ENCODE results near the gene RALB. TPM values are rescaled to one million over a fixed set of nuclear protein-coding genes. Genes with fewer than 3 reads are reported as not detected.

Gene RALB
- polyA plus RNA-seq, 1 of the 3 experiments (the other 2 are of a cell fraction), result 37.2 TPM

DNA sequence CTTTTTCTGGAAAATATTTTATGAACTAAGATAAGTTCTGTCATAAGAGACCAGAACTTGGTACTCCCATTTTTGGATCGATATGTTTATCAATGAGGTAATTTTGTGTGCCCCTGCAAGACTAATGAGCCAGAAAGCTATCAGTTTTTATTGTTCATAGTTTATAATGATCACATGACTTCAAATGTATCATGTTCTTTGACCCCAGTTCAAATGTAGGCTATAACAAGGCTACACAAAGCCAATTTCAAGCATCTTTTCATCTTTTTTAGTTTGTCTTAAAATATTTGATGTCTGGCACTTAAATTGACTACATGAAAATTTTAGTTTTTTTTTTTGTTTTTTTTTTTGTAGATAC is 35.3 kb downstream of the RALB start (continued):
- no peak for TF ChIP-seq FOXM1 (IDR thresholded peaks at IDR 0.05; ENCODE audit: low read depth)

- ChIA-PET POLR2A (interaction anchor here (1.0 to 1.1 kb wide), 2 partner anchors 11 to 16 kb away, joined by 3 to 4 read pairs; no protein-coding TSS in a partner anchor), CTCF (interaction anchor here (0.9 to 1.0 kb wide), 2 partner anchors 9 to 114 kb away, joined by 3 to 4 read pairs; no protein-coding TSS in a partner anchor)
- Histone ChIP-seq H3K36me3 (replicated peaks in 1 of 2; ENCODE audit: control insufficient read depth in 1 of 2, insufficient read depth in 2 of 2, low read length in 1 of 2) (peaks cover 14 to 17% of the 10 kb centered on the region in 2 experiments), H3K9me2 (no peaks in the 10 kb centered on the region), H3K9me3 (no peaks in the 10 kb centered on the region), H3K27me3 (ENCODE audit: insufficient read depth) (no peaks in the 10 kb centered on the region), H3K27ac (ENCODE audit: low read depth in 2 of 2, low read length in 1 of 2) (no peak overlapping the region), H3K79me2 (ENCODE audit: insufficient read depth) (peaks cover 18% of the 10 kb centered on the region), H3K4me1 (ENCODE audit: control insufficient read depth in 1 of 2, insufficient read depth in 2 of 2, low read depth in 1 of 2, low read length in 1 of 2) (peaks cover 8 to 18% of the 10 kb centered on the region in 2 experiments; a peak in 3 of 4 replicates), H3F3A (replicated peaks; ENCODE audit: insufficient read depth) (peaks cover 31% of the 10 kb centered on the region), H2AFZ (ENCODE audit: low read depth) (no peak overlapping the region), H3K4me2 (no peak overlapping the region), H4K20me1 (ENCODE audit: insufficient read depth) (peaks cover 4% of the 10 kb centered on the region; the same call in 1 of the 2 replicates), H3K9ac (no peak overlapping the region), H3K4me3 (ENCODE audit: low read depth in 2 of 2, low read length in 1 of 2) (no peak overlapping the region)
- no peak for DNase-seq
- WGBS (ENCODE audit: low lambda C conversion rate), result 97% methylated on average over 14 of the region's 14 CpGs
- TF ChIP-seq, protein P1, sequence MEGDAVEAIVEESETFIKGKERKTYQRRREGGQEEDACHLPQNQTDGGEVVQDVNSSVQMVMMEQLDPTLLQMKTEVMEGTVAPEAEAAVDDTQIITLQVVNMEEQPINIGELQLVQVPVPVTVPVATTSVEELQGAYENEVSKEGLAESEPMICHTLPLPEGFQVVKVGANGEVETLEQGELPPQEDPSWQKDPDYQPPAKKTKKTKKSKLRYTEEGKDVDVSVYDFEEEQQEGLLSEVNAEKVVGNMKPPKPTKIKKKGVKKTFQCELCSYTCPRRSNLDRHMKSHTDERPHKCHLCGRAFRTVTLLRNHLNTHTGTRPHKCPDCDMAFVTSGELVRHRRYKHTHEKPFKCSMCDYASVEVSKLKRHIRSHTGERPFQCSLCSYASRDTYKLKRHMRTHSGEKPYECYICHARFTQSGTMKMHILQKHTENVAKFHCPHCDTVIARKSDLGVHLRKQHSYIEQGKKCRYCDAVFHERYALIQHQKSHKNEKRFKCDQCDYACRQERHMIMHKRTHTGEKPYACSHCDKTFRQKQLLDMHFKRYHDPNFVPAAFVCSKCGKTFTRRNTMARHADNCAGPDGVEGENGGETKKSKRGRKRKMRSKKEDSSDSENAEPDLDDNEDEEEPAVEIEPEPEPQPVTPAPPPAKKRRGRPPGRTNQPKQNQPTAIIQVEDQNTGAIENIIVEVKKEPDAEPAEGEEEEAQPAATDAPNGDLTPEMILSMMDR (IDR thresholded peaks at IDR 0.05), result peak; percentile 39
- no peak for TF ChIP-seq RCOR1 (IDR thresholded peaks at IDR 0.05; ENCODE audit: low read length)
Measured at GRCh38 chr2:120289221-120289906, 36.7 kb downstream of the RALB start.

- H2AFZ ChIP-seq (ENCODE audit: low read depth), result no peak overlapping the region
- H3K27me3 ChIP-seq (ENCODE audit: insufficient read depth), result no peaks in the 10 kb centered on the region
- H3K4me1 ChIP-seq (ENCODE audit: control insufficient read depth in 1 of 2, insufficient read depth in 2 of 2, low read depth in 1 of 2, low read length in 1 of 2), result peaks cover 8 to 18% of the 10 kb centered on the region in 2 experiments; a peak in 3 of 4 replicates
- peaks cover 4% of the 10 kb centered on the region; the same call in 1 of the 2 replicates for H4K20me1 ChIP-seq (ENCODE audit: insufficient read depth)
- peaks cover 14% of the 10 kb centered on the region; the same call in 1 of the 2 replicates for H3K79me2 ChIP-seq (ENCODE audit: insufficient read depth)
- no peak for DNase-seq
- TF ChIP-seq RXRA (IDR thresholded peaks at IDR 0.05; ENCODE audit: borderline replicate concordance, low read depth) (no peak), SMC3 (IDR thresholded peaks at IDR 0.05; ENCODE audit: low read depth, low read length) (no peak), ELF1 (IDR thresholded peaks at IDR 0.05) (no peak), GABPA (IDR thresholded peaks at IDR 0.05; ENCODE audit: low read depth) (no peak), FOSL2 (IDR thresholded peaks at IDR 0.05; ENCODE audit: borderline replicate concordance, low read depth) (no peak), RAD21 (IDR thresholded peaks at IDR 0.05; ENCODE audit: low read length) (no peak)
- TF ChIP-seq, protein P2, sequence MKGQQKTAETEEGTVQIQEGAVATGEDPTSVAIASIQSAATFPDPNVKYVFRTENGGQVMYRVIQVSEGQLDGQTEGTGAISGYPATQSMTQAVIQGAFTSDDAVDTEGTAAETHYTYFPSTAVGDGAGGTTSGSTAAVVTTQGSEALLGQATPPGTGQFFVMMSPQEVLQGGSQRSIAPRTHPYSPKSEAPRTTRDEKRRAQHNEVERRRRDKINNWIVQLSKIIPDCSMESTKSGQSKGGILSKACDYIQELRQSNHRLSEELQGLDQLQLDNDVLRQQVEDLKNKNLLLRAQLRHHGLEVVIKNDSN (IDR thresholded peaks at IDR 0.05; ENCODE audit: borderline replicate concordance, low read depth), result no peak
- no peak overlapping the region for H3K9ac ChIP-seq
- H3F3A ChIP-seq (replicated peaks; ENCODE audit: insufficient read depth), result peaks cover 31% of the 10 kb centered on the region
- H3K4me3 ChIP-seq (ENCODE audit: low read depth in 2 of 2, low read length in 1 of 2), result no peak overlapping the region; a peak in 1 of 4 replicates
- POLR2A ChIA-PET, result no interaction called here
- H3K36me3 ChIP-seq (replicated peaks in 1 of 2; ENCODE audit: control insufficient read depth in 1 of 2, insufficient read depth in 2 of 2, low read length in 1 of 2), result peaks cover 23 to 29% of the 10 kb centered on the region in 2 experiments
- CTCF ChIA-PET, result interaction anchor here (0.6 to 3.7 kb wide), 8 partner anchors 10 to 357 kb away, joined by 3 to 23 read pairs (median 4); no protein-coding TSS in a partner anchor
- peak overlapping the region in 1 of 2 experiments; percentile 60; a peak in 2 of 4 replicates for H3K27ac ChIP-seq (ENCODE audit: low read depth in 2 of 2, low read length in 1 of 2)
- no peaks in the 10 kb centered on the region for H3K9me2 ChIP-seq
- no peaks in the 10 kb centered on the region for H3K9me3 ChIP-seq
- 78% methylated on average over 2 of the region's 2 CpGs for WGBS (ENCODE audit: low lambda C conversion rate)
- peak overlapping the region; percentile 25; the same call in 1 of the 2 replicates for H3K4me2 ChIP-seq
Measured at GRCh38 chr2:120290737-120291136, 38.1 kb downstream of the RALB start.

All from SK-N-SH (cell line).